Measurements from ENCODE around the gene E2F7. TPM values are rescaled to one million over a fixed set of nuclear protein-coding genes. Genes with fewer than 3 reads are reported as not detected.

The E2F7 gene
- total and polyA plus RNA-seq, 2 of the 13 experiments (the other 11 are each of a cell fraction or from before 2014, with no cell fraction given), result 1.7 to 7.3 TPM

DNA sequence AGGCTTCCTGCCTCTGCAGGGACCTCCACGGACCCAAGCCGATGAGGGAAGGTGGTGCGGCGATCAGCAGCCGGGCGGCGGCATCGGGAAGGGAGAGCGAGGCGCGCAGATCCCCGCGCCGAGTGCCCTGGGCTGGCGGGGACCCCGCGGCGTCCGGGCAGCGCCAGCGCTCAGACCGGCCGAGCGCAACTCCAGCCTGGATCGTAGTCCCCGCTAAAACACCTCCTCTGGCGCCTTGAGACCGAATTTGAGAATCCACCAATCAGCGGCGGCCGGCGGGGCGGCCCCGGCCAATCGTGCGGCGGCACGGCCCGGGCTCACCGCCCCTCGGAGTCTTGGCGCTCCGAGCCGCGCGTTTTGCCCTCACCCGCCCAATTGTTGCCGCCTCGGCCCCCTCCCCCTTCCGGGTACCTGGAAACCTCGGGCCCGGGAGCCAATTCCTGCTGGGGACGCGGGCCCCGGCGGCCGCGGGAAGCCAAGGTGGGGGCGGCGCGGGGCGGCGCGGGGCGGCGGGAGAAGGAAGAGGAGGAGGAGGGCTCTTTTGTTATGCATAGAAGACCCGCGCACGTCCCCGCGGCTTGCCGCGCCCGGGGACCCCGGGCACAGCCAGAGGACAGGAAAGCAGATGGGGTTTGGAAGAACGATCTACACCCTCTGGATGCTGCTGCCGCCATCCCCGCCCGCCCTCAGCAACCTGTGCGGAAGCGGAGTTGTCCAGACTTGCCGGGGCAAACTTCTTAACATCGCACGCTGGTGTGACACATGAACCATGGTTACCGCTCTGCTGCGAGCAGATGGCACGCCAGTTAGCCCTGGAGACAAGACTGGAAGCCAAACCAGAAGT, at the start of gene E2F7 (continued):
- TF ChIP-seq SUZ12 (IDR thresholded peaks at IDR 0.05; ENCODE audit: low read depth, low read length) (no peak), ZNF652 (CRISPR knock-in tag; IDR thresholded peaks at IDR 0.05; ENCODE audit: borderline replicate concordance, low read depth) (no peak), ZNF547 (CRISPR knock-in tag; IDR thresholded peaks at IDR 0.05) (no peak), ATRX (CRISPR knock-in tag; IDR thresholded peaks at IDR 0.05; ENCODE audit: borderline replicate concordance) (no peak), ZNF230 (CRISPR knock-in tag; IDR thresholded peaks at IDR 0.05) (peak; percentile 79; the same call in 1 of the 2 replicates), ZNF350 (CRISPR knock-in tag; IDR thresholded peaks at IDR 0.05; ENCODE audit: borderline replicate concordance, low read depth) (no peak), SMAD9 (CRISPR knock-in tag; IDR thresholded peaks at IDR 0.05) (no peak), ADNP (CRISPR knock-in tag; IDR thresholded peaks at IDR 0.05) (no peak), ZNF614 (CRISPR knock-in tag; IDR thresholded peaks at IDR 0.05; ENCODE audit: borderline replicate concordance) (no peak), ZSCAN25 (CRISPR knock-in tag; IDR thresholded peaks at IDR 0.05) (no peak), SMARCE1 (IDR thresholded peaks at IDR 0.05; ENCODE audit: borderline replicate concordance) (no peak), ZNF644 (CRISPR knock-in tag; IDR thresholded peaks at IDR 0.05; ENCODE audit: low read depth) (no peak)
- TF ChIP-seq, protein P1, sequence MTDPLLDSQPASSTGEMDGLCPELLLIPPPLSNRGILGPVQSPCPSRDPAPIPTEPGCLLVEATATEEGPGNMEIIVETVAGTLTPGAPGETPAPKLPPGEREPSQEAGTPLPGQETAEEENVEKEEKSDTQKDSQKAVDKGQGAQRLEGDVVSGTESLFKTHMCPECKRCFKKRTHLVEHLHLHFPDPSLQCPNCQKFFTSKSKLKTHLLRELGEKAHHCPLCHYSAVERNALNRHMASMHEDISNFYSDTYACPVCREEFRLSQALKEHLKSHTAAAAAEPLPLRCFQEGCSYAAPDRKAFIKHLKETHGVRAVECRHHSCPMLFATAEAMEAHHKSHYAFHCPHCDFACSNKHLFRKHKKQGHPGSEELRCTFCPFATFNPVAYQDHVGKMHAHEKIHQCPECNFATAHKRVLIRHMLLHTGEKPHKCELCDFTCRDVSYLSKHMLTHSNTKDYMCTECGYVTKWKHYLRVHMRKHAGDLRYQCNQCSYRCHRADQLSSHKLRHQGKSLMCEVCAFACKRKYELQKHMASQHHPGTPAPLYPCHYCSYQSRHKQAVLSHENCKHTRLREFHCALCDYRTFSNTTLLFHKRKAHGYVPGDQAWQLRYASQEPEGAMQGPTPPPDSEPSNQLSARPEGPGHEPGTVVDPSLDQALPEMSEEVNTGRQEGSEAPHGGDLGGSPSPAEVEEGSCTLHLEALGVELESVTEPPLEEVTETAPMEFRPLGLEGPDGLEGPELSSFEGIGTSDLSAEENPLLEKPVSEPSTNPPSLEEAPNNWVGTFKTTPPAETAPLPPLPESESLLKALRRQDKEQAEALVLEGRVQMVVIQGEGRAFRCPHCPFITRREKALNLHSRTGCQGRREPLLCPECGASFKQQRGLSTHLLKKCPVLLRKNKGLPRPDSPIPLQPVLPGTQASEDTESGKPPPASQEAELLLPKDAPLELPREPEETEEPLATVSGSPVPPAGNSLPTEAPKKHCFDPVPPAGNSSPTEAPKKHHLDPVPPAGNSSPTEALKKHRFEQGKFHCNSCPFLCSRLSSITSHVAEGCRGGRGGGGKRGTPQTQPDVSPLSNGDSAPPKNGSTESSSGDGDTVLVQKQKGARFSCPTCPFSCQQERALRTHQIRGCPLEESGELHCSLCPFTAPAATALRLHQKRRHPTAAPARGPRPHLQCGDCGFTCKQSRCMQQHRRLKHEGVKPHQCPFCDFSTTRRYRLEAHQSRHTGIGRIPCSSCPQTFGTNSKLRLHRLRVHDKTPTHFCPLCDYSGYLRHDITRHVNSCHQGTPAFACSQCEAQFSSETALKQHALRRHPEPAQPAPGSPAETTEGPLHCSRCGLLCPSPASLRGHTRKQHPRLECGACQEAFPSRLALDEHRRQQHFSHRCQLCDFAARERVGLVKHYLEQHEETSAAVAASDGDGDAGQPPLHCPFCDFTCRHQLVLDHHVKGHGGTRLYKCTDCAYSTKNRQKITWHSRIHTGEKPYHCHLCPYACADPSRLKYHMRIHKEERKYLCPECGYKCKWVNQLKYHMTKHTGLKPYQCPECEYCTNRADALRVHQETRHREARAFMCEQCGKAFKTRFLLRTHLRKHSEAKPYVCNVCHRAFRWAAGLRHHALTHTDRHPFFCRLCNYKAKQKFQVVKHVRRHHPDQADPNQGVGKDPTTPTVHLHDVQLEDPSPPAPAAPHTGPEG (CRISPR knock-in tag; IDR thresholded peaks at IDR 0.05), result no peak
- TF ChIP-seq, protein P2, sequence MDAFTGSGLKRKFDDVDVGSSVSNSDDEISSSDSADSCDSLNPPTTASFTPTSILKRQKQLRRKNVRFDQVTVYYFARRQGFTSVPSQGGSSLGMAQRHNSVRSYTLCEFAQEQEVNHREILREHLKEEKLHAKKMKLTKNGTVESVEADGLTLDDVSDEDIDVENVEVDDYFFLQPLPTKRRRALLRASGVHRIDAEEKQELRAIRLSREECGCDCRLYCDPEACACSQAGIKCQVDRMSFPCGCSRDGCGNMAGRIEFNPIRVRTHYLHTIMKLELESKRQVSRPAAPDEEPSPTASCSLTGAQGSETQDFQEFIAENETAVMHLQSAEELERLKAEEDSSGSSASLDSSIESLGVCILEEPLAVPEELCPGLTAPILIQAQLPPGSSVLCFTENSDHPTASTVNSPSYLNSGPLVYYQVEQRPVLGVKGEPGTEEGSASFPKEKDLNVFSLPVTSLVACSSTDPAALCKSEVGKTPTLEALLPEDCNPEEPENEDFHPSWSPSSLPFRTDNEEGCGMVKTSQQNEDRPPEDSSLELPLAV (CRISPR knock-in tag; conservative IDR thresholded peaks at IDR 0.05; ENCODE audit: low read depth), result no peak
- TF ChIP-seq, protein P3, sequence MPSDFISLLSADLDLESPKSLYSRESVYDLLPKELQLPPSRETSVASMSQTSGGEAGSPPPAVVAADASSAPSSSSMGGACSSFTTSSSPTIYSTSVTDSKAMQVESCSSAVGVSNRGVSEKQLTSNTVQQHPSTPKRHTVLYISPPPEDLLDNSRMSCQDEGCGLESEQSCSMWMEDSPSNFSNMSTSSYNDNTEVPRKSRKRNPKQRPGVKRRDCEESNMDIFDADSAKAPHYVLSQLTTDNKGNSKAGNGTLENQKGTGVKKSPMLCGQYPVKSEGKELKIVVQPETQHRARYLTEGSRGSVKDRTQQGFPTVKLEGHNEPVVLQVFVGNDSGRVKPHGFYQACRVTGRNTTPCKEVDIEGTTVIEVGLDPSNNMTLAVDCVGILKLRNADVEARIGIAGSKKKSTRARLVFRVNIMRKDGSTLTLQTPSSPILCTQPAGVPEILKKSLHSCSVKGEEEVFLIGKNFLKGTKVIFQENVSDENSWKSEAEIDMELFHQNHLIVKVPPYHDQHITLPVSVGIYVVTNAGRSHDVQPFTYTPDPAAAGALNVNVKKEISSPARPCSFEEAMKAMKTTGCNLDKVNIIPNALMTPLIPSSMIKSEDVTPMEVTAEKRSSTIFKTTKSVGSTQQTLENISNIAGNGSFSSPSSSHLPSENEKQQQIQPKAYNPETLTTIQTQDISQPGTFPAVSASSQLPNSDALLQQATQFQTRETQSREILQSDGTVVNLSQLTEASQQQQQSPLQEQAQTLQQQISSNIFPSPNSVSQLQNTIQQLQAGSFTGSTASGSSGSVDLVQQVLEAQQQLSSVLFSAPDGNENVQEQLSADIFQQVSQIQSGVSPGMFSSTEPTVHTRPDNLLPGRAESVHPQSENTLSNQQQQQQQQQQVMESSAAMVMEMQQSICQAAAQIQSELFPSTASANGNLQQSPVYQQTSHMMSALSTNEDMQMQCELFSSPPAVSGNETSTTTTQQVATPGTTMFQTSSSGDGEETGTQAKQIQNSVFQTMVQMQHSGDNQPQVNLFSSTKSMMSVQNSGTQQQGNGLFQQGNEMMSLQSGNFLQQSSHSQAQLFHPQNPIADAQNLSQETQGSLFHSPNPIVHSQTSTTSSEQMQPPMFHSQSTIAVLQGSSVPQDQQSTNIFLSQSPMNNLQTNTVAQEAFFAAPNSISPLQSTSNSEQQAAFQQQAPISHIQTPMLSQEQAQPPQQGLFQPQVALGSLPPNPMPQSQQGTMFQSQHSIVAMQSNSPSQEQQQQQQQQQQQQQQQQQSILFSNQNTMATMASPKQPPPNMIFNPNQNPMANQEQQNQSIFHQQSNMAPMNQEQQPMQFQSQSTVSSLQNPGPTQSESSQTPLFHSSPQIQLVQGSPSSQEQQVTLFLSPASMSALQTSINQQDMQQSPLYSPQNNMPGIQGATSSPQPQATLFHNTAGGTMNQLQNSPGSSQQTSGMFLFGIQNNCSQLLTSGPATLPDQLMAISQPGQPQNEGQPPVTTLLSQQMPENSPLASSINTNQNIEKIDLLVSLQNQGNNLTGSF (CRISPR knock-in tag; IDR thresholded peaks at IDR 0.05), result no peak
- TF ChIP-seq, protein P4, sequence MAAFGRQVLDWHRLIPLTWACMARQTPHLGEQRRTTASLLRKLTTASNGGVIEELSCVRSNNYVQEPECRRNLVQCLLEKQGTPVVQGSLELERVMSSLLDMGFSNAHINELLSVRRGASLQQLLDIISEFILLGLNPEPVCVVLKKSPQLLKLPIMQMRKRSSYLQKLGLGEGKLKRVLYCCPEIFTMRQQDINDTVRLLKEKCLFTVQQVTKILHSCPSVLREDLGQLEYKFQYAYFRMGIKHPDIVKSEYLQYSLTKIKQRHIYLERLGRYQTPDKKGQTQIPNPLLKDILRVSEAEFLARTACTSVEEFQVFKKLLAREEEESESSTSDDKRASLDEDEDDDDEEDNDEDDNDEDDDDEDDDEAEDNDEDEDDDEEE (CRISPR knock-in tag; IDR thresholded peaks at IDR 0.05), result no peak
